ENCODE measurements around the gene EDRF1. TPM values are rescaled to one million over a fixed set of nuclear protein-coding genes. Genes with fewer than 3 reads are reported as not detected.

Gene EDRF1
- total and polyA plus RNA-seq, 5 donors from 2014 or later: 12.8 to 52.3 (median 13.7) TPM

DNA sequence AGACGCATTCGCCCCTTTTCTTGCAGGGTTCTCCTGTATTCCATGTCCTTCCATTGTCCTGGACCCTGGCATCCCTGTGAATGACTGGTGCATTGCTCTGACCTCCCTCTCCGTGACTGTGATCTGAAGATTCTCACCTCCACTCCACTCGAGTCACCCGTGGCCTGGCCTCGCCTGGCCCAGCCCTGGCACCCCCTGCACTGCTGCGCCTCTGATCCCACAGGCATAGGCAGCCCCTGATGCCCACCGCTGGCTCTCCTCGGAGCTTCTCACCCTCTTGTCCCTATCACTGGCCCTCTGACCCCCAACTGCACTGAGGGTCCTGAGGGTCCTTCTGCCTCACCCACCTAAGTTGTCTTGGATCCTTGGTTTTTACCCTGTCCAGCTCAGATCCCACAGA lies 58.3 kb downstream of the EDRF1 start:
- Mint-ChIP-seq H3K4me1 (no peaks in the 10 kb centered on the region), H3K36me3 (no peaks in the 10 kb centered on the region), H3K4me3 (no peak overlapping the region), H3K27ac (peak overlapping the region in 1 of 3 donors; percentile 51), H3K9me3 (no peaks in the 10 kb centered on the region), H3K27me3 (no peaks in the 10 kb centered on the region)
- H3K27me3 ChIP-seq (ENCODE audit: control insufficient read depth, insufficient read depth, low read length): no peaks in the 10 kb centered on the region
- ATAC-seq (ENCODE audit: low read depth in 2 of 2) (no peak), DNase-seq (no peak)
- H3K4me1 ChIP-seq (ENCODE audit: control insufficient read depth, insufficient read depth, low read length, poor library complexity, severe bottlenecking): no peaks in the 10 kb centered on the region
- no peak overlapping the region for H3K4me3 ChIP-seq (ENCODE audit: low read depth, low read length)
- H3K36me3 ChIP-seq (ENCODE audit: control insufficient read depth, insufficient read depth, low read length): no peaks in the 10 kb centered on the region
- no peak overlapping the region for H3K27ac ChIP-seq (ENCODE audit: insufficient read depth, low read length, poor library complexity, severe bottlenecking)
- H3K9me3 ChIP-seq (ENCODE audit: control insufficient read depth in 2 of 2, low read length in 2 of 2): no peaks in the 10 kb centered on the region

DNA sequence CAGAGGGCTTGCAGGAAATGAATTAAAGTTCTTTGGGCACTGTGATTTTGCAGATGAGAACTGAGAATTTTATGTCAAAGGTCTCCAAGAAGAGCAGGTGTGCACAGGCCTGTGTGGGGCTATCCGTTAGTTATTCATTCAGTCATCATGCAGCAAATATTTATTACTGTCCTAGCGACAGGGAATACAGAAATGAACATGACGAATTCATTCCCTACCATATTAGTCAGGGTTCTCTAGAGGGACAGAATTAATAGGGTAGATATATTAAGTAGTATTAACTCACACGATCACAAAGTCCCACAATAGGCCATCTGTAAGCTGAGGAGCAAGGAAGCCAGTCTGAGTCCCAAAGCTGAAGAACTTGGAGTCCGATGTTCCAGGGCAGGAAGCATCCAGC lies 59.0 kb downstream of the EDRF1 start:
- H3K27me3 ChIP-seq (ENCODE audit: control insufficient read depth, insufficient read depth, low read length): no peaks in the 10 kb centered on the region
- H3K9me3 Mint-ChIP-seq: no peaks in the 10 kb centered on the region
- no peaks in the 10 kb centered on the region for H3K4me1 ChIP-seq (ENCODE audit: control insufficient read depth, insufficient read depth, low read length, poor library complexity, severe bottlenecking)
- no peaks in the 10 kb centered on the region for H3K27me3 Mint-ChIP-seq
- no peak overlapping the region for H3K4me3 ChIP-seq (ENCODE audit: low read depth, low read length)
- H3K36me3 Mint-ChIP-seq: no peaks in the 10 kb centered on the region
- no peak for ATAC-seq (ENCODE audit: low read depth in 2 of 2)
- H3K27ac Mint-ChIP-seq: no peak overlapping the region
- H3K27ac ChIP-seq (ENCODE audit: insufficient read depth, low read length, poor library complexity, severe bottlenecking): no peak overlapping the region
- H3K9me3 ChIP-seq (ENCODE audit: control insufficient read depth in 2 of 2, low read length in 2 of 2): no peaks in the 10 kb centered on the region
- H3K4me3 Mint-ChIP-seq: no peak overlapping the region
- no peaks in the 10 kb centered on the region for H3K36me3 ChIP-seq (ENCODE audit: control insufficient read depth, insufficient read depth, low read length)
- no peaks in the 10 kb centered on the region for H3K4me1 Mint-ChIP-seq
- DNase-seq: no peak

GRCh38 chr10:125779403-125780327 lies 60.2 kb downstream of the EDRF1 start:
- Histone ChIP-seq H3K27ac (ENCODE audit: insufficient read depth, low read length, poor library complexity, severe bottlenecking) (no peak overlapping the region), H3K9me3 (ENCODE audit: control insufficient read depth in 2 of 2, low read length in 2 of 2) (no peaks in the 10 kb centered on the region), H3K4me1 (ENCODE audit: control insufficient read depth, insufficient read depth, low read length, poor library complexity, severe bottlenecking) (no peaks in the 10 kb centered on the region), H3K4me3 (ENCODE audit: low read depth, low read length) (no peak overlapping the region), H3K36me3 (ENCODE audit: control insufficient read depth, insufficient read depth, low read length) (no peaks in the 10 kb centered on the region), H3K27me3 (ENCODE audit: control insufficient read depth, insufficient read depth, low read length) (no peaks in the 10 kb centered on the region)
- H3K4me3 Mint-ChIP-seq: no peak overlapping the region
- no peaks in the 10 kb centered on the region for H3K36me3 Mint-ChIP-seq
- H3K27ac Mint-ChIP-seq: peak overlapping the region in 1 of 3 donors; percentile 59
- H3K9me3 Mint-ChIP-seq: no peaks in the 10 kb centered on the region
- ATAC-seq (ENCODE audit: low read depth in 2 of 2): no peak
- DNase-seq: no peak
- peaks cover 0 to 5% (median 0%) of the 10 kb centered on the region in 4 donors for H3K4me1 Mint-ChIP-seq
- no peaks in the 10 kb centered on the region for H3K27me3 Mint-ChIP-seq

GRCh38 chr10:125781374-125781773 lies 61.9 kb downstream of the EDRF1 start:
- no peaks in the 10 kb centered on the region for H3K9me3 ChIP-seq (ENCODE audit: control insufficient read depth in 2 of 2, low read length in 2 of 2)
- Mint-ChIP-seq H3K4me1 (peaks cover 0 to 5% (median 1%) of the 10 kb centered on the region in 4 donors), H3K9me3 (no peaks in the 10 kb centered on the region), H3K27me3 (no peaks in the 10 kb centered on the region), H3K4me3 (no peak overlapping the region), H3K36me3 (peaks cover 4% of the 10 kb centered on the region), H3K27ac (no peak overlapping the region)
- no peaks in the 10 kb centered on the region for H3K36me3 ChIP-seq (ENCODE audit: control insufficient read depth, insufficient read depth, low read length)
- ATAC-seq (ENCODE audit: low read depth in 2 of 2) (no peak), DNase-seq (no peak)
- H3K27ac ChIP-seq (ENCODE audit: insufficient read depth, low read length, poor library complexity, severe bottlenecking): no peak overlapping the region
- no peaks in the 10 kb centered on the region for H3K4me1 ChIP-seq (ENCODE audit: control insufficient read depth, insufficient read depth, low read length, poor library complexity, severe bottlenecking)
- no peak overlapping the region for H3K4me3 ChIP-seq (ENCODE audit: low read depth, low read length)
- H3K27me3 ChIP-seq (ENCODE audit: control insufficient read depth, insufficient read depth, low read length): no peaks in the 10 kb centered on the region

GRCh38 chr10:125782054-125782453 lies 62.5 kb downstream of the EDRF1 start:
- H3K27ac ChIP-seq (ENCODE audit: insufficient read depth, low read length, poor library complexity, severe bottlenecking): no peak overlapping the region
- Mint-ChIP-seq H3K9me3 (no peaks in the 10 kb centered on the region), H3K36me3 (peaks cover 8% of the 10 kb centered on the region), H3K27me3 (no peaks in the 10 kb centered on the region), H3K4me3 (no peak overlapping the region), H3K27ac (no peak overlapping the region), H3K4me1 (peaks cover 0 to 10% (median 2%) of the 10 kb centered on the region in 4 donors)
- no peaks in the 10 kb centered on the region for H3K27me3 ChIP-seq (ENCODE audit: control insufficient read depth, insufficient read depth, low read length)
- H3K9me3 ChIP-seq (ENCODE audit: control insufficient read depth in 2 of 2, low read length in 2 of 2): no peaks in the 10 kb centered on the region
- ATAC-seq (ENCODE audit: low read depth in 2 of 2) (no peak), DNase-seq (no peak)
- no peak overlapping the region for H3K4me3 ChIP-seq (ENCODE audit: low read depth, low read length)
- H3K36me3 ChIP-seq (ENCODE audit: control insufficient read depth, insufficient read depth, low read length): no peaks in the 10 kb centered on the region
- no peaks in the 10 kb centered on the region for H3K4me1 ChIP-seq (ENCODE audit: control insufficient read depth, insufficient read depth, low read length, poor library complexity, severe bottlenecking)

DNA sequence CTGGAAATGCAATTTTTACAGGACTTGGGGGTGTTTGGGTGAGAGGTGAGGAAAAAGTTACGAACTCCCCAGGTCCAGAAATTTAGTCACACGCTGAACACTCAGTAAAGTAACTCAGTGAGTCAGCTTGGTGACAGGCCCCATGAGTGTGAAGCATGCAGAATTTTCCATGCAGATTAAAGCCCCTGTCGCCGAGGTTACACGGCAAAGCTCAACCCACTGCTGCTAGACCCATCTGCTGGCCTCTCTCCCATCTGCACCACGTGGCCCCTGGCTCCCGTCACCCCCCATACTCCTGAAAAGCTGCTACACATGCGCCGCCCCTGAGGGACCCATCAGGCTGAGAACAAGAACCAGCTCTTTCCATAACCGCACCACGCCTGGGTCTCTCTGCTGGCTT lies 63.1 kb downstream of the EDRF1 start:
- Histone ChIP-seq H3K4me1 (ENCODE audit: control insufficient read depth, insufficient read depth, low read length, poor library complexity, severe bottlenecking) (peaks cover 3% of the 10 kb centered on the region), H3K27me3 (ENCODE audit: control insufficient read depth, insufficient read depth, low read length) (no peaks in the 10 kb centered on the region), H3K36me3 (ENCODE audit: control insufficient read depth, insufficient read depth, low read length) (no peaks in the 10 kb centered on the region), H3K27ac (ENCODE audit: insufficient read depth, low read length, poor library complexity, severe bottlenecking) (no peak overlapping the region), H3K4me3 (ENCODE audit: low read depth, low read length) (no peak overlapping the region), H3K9me3 (ENCODE audit: control insufficient read depth in 2 of 2, low read length in 2 of 2) (no peaks in the 10 kb centered on the region)
- peaks cover 0 to 15% (median 7%) of the 10 kb centered on the region in 4 donors for H3K4me1 Mint-ChIP-seq
- H3K27ac Mint-ChIP-seq: no peak overlapping the region
- H3K27me3 Mint-ChIP-seq: no peaks in the 10 kb centered on the region
- ATAC-seq (ENCODE audit: low read depth in 2 of 2) (no peak), DNase-seq (no peak)
- H3K4me3 Mint-ChIP-seq: no peak overlapping the region
- H3K36me3 Mint-ChIP-seq: peaks cover 8% of the 10 kb centered on the region
- no peaks in the 10 kb centered on the region for H3K9me3 Mint-ChIP-seq

GRCh38 chr10:125783408-125783807 lies 63.9 kb downstream of the EDRF1 start:
- DNase-seq (no peak), ATAC-seq (ENCODE audit: low read depth in 2 of 2) (no peak)
- Mint-ChIP-seq H3K9me3 (no peaks in the 10 kb centered on the region), H3K27me3 (no peaks in the 10 kb centered on the region), H3K27ac (no peak overlapping the region), H3K4me3 (no peak overlapping the region), H3K4me1 (peaks cover 0 to 19% (median 15%) of the 10 kb centered on the region in 4 donors), H3K36me3 (peaks cover 8% of the 10 kb centered on the region)
- Histone ChIP-seq H3K4me1 (ENCODE audit: control insufficient read depth, insufficient read depth, low read length, poor library complexity, severe bottlenecking) (peaks cover 11% of the 10 kb centered on the region), H3K4me3 (ENCODE audit: low read depth, low read length) (no peak overlapping the region), H3K27ac (ENCODE audit: insufficient read depth, low read length, poor library complexity, severe bottlenecking) (no peak overlapping the region), H3K36me3 (ENCODE audit: control insufficient read depth, insufficient read depth, low read length) (no peaks in the 10 kb centered on the region), H3K9me3 (ENCODE audit: control insufficient read depth in 2 of 2, low read length in 2 of 2) (no peaks in the 10 kb centered on the region), H3K27me3 (ENCODE audit: control insufficient read depth, insufficient read depth, low read length) (no peaks in the 10 kb centered on the region)

DNA sequence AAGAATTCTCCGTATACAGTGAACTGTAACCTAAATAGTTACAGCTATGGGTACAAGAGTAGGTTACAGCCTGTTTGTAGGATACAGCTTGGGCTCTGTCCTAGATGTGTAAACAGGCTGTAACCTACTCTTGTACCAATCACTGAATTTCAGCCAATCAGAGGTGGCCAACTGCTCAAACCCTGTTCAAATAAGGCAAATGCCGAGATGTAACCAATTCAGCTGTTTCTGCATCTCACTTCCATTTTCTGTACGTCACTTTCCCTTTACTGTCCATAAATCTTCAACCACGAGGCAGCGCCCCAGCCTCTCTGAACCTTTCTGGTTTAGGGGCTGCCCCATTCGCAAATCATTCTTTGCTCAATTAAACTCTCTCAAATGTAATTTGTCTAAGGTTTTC lies 64.4 kb downstream of the EDRF1 start:
- Mint-ChIP-seq H3K4me1 (peaks cover 0 to 23% (median 19%) of the 10 kb centered on the region in 4 donors), H3K27ac (no peak overlapping the region), H3K36me3 (peaks cover 8% of the 10 kb centered on the region), H3K27me3 (no peaks in the 10 kb centered on the region), H3K4me3 (no peak overlapping the region), H3K9me3 (no peaks in the 10 kb centered on the region)
- H3K9me3 ChIP-seq (ENCODE audit: control insufficient read depth in 2 of 2, low read length in 2 of 2): no peaks in the 10 kb centered on the region
- peaks cover 14% of the 10 kb centered on the region for H3K4me1 ChIP-seq (ENCODE audit: control insufficient read depth, insufficient read depth, low read length, poor library complexity, severe bottlenecking)
- ATAC-seq (ENCODE audit: low read depth in 2 of 2): no peak
- no peak overlapping the region for H3K4me3 ChIP-seq (ENCODE audit: low read depth, low read length)
- H3K36me3 ChIP-seq (ENCODE audit: control insufficient read depth, insufficient read depth, low read length): no peaks in the 10 kb centered on the region
- no peaks in the 10 kb centered on the region for H3K27me3 ChIP-seq (ENCODE audit: control insufficient read depth, insufficient read depth, low read length)
- DNase-seq: peak in 1 of 3 donors; percentile 32
- H3K27ac ChIP-seq (ENCODE audit: insufficient read depth, low read length, poor library complexity, severe bottlenecking): no peak overlapping the region

Measured in CD4-positive, CD25-positive, alpha-beta regulatory T cell (primary cell).